HFF-Myc (cell line): ENCODE measurements around the gene OPRD1.

ENCODE experiments used
- DNase-seq: peaks from one replicate; pipeline ENCODE4 v3.0.0-alpha.2; 2011; ENCODE audit warnings: low read depth; ENCODE audit errors: extremely low read depth
- H3K4me3 ChIP-seq: replicated peaks from 2 replicates; pipeline ENCODE4 v1.5.1; 2011; ENCODE audit warnings: low read depth, mild to moderate bottlenecking, control low read depth, low read length
- CTCF ChIP-seq: IDR thresholded peaks from 2 replicates; pipeline ENCODE4 v1.5.1; 2012; ENCODE audit warnings: mild to moderate bottlenecking, low read depth, low read length, control low read depth; ENCODE audit errors: missing control alignments

OPRD1 gene

GRCh38 chr1:28898405-28898881 is 86.5 kb downstream of the OPRD1 start:
- no peak overlapping the region for H3K4me3 ChIP-seq
- no peak for TF ChIP-seq CTCF
- no peak for DNase-seq

- no peak for TF ChIP-seq CTCF
- no peak for DNase-seq
- no peak overlapping the region for H3K4me3 ChIP-seq
Measured at GRCh38 chr1:28899267-28899666, 87.3 kb downstream of the OPRD1 start.

- TF ChIP-seq CTCF = no peak
- H3K4me3 ChIP-seq = no peak overlapping the region
- DNase-seq = no peak
Measured at GRCh38 chr1:28900562-28900961, 88.6 kb downstream of the OPRD1 start.

GRCh38 chr1:28902738-28903137 is 90.8 kb downstream of the OPRD1 start:
- no peak for TF ChIP-seq CTCF
- H3K4me3 ChIP-seq = no peak overlapping the region
- no peak for DNase-seq

GRCh38 chr1:28905921-28906666 is 94.1 kb downstream of the OPRD1 start:
- no peak overlapping the region for H3K4me3 ChIP-seq
- TF ChIP-seq CTCF = no peak
- DNase-seq = no peak

- TF ChIP-seq CTCF = no peak
- DNase-seq = no peak
- no peak overlapping the region for H3K4me3 ChIP-seq
Measured at GRCh38 chr1:28909198-28909597, 97.2 kb downstream of the OPRD1 start.
